ENCODE results near the gene RAPGEF4.

- TF ChIP-seq, protein P1, sequence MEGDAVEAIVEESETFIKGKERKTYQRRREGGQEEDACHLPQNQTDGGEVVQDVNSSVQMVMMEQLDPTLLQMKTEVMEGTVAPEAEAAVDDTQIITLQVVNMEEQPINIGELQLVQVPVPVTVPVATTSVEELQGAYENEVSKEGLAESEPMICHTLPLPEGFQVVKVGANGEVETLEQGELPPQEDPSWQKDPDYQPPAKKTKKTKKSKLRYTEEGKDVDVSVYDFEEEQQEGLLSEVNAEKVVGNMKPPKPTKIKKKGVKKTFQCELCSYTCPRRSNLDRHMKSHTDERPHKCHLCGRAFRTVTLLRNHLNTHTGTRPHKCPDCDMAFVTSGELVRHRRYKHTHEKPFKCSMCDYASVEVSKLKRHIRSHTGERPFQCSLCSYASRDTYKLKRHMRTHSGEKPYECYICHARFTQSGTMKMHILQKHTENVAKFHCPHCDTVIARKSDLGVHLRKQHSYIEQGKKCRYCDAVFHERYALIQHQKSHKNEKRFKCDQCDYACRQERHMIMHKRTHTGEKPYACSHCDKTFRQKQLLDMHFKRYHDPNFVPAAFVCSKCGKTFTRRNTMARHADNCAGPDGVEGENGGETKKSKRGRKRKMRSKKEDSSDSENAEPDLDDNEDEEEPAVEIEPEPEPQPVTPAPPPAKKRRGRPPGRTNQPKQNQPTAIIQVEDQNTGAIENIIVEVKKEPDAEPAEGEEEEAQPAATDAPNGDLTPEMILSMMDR (IDR thresholded peaks at IDR 0.05): no peak
- no peak for TF ChIP-seq POLR2A (IDR thresholded peaks at IDR 0.05)
Observed at GRCh38 chr2:172962082-172962481, 226.4 kb downstream of the RAPGEF4 start.
